ENCODE data around the gene DGAT2L6. TPM values are rescaled to one million over a fixed set of nuclear protein-coding genes. Genes with fewer than 3 reads are reported as not detected.
A peak's percentile ranks its signal among the peaks of the same experiment; 100 is the strongest.
"Not testable (repeated sequence)": the region's sequence is repeated elsewhere in the genome, so short reads cannot be mapped to it uniquely, and the experiment has no call there.

DGAT2L6 gene
- total RNA-seq, 1 experiment from 2014 or later, result not detected

GRCh38 chrX:70196961-70197720 lies 19.9 kb downstream of the DGAT2L6 start:
- DNase-seq (ENCODE audit: low spot score), result peak; percentile 52

DNA sequence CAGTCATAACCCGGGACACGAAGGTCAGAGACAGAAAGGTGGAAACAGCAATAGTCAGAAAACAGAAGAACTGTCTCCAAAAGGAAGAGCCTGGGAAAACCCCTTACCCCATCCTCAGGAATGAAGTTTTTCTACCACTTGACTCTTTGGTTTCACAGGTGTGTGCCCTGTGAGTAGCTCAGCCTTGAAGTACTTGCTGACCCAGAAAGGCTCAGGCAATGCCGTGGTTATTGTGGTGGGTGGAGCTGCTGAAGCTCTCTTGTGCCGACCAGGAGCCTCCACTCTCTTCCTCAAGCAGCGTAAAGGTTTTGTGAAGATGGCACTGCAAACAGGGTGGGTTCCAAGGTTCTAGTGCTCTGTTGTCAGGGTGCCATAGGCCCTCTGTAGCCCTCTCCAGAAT lies 24.4 kb downstream of the DGAT2L6 start:
- DNase-seq (ENCODE audit: low spot score), result no peak

- DNase-seq (ENCODE audit: low spot score), result no peak
These were observed 31.2 kb downstream of the DGAT2L6 start for GRCh38 chrX:70208479-70208878.

- DNase-seq (ENCODE audit: low spot score), result not testable (repeated sequence)
These were observed 32.3 kb downstream of the DGAT2L6 start for GRCh38 chrX:70209570-70209969.

DNA sequence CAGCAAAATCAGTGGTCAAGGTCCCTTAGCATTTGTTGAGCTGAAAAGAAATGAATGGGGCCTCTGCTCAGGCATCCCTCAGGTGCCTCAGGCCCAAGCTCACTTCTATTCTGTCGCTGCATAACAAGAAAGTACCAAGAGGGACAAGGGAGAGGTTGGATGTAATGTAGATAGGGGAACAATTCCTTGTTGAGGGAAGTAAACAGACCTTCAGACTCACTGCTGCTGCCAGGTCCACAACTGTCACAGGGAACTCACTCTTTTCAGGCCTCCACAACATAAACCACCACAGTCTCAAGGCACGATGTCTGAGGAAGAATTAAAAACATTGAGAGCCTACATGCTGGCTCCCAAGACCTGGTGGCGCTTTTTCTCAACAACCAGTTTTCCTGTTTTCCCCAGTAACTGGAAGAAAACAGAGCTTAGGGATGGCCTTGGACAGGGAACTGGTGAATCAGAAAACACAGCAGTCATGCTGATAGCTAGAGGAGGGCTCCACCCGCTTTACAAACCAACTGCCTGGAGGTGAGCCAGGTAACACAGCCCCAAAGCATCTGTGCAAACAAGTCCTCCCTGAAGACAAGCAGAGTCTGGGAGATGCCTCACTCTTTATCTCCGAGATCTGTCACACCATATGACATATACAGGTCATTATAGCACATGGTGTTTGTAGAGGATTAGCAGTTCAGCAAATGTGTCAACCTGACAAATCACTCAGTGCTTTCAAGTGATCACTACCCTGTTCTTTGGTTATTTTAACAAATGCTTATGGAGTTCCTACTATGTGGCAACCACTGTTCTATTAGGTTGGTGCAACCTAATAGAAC lies 42.9 kb downstream of the DGAT2L6 start:
- no peak for DNase-seq (ENCODE audit: low spot score)

DNA sequence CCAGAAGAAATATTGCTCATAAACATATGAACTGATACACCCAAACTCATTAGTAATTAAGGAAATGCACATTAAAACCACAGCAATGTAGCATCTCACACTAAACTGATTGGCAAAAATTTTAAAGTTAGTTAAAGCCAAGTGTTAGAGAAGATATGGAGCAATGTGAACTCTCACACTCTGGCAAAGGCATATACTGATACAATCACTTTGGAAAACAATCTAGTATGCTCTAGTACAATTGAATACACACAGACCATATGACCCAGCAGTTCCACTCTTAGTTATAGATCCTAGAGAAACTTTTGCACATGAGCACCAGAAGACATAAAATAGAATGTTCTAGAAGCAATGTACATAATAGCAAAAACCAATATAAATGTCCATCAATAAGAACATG lies 48.8 kb downstream of the DGAT2L6 start:
- DNase-seq (ENCODE audit: low spot score), result no peak

GRCh38 chrX:70226687-70227086 lies 49.4 kb downstream of the DGAT2L6 start:
- no peak for DNase-seq (ENCODE audit: low spot score)

DNA sequence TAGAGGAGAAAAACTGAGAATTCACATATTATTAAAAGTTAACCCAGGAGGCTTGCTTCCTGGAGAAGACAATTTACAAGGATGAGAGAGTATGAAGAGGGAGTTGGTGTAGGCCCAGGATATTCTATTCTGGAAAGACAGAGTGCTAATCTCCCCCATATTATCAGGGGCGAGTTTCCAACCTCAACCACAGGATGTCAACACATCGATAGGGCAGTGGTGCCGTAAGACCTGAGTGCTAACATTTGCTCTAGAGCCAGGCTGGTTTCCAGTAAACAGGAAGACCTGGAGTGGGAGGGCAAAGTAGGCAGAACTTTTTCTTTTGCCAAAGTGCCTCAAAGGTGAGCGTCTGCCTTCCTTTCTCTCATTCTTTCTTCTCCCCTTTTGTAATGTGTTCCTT lies 54.4 kb downstream of the DGAT2L6 start:
- DNase-seq (ENCODE audit: low spot score), result peak; percentile 25

DNA sequence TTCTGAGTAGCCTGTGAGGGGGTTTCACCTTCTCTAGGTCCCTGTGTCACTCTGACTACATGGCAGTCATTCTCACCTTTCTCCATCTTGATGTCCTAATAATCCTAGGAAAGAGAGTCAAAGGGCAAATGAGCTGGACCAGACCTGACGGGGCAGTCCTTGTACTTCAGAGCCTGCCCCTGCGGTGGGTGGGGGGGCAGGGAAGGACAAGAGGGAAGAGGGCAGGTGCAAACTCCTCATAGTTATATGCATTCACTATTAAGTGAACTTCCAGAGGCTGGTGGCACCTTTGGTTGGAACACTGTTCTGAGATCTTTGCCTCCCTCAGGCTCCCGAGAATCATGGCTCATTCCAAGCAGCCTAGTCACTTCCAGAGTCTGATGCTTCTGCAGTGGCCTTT lies 57.1 kb downstream of the DGAT2L6 start, which contains the start of gene AWAT1:
TSS of gene AWAT1 (plus strand) at position 301 of the 400 bp plus-strand sequence. CDS start at position 342, 41 bp downstream.
- DNase-seq (ENCODE audit: low spot score), result no peak

DNA sequence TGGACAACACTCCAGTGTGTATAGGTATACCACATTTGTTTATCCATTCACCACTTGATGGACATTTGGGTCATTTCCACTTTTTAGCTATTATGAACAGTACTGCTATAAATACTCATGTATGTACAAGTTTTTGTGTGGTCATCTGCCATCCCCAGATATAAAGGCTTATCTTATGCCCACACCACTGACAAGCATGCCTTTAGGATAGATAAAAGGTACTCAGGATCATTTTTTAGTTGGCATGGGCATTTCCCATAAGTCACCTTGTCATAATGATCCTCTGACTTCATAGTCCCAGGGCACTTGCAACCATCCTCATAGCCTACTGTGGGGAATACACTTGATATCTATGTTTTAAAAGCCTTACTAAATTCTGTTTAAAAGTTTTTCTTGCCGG lies 63.5 kb downstream of the DGAT2L6 start:
- DNase-seq (ENCODE audit: low spot score), result no peak

DNA sequence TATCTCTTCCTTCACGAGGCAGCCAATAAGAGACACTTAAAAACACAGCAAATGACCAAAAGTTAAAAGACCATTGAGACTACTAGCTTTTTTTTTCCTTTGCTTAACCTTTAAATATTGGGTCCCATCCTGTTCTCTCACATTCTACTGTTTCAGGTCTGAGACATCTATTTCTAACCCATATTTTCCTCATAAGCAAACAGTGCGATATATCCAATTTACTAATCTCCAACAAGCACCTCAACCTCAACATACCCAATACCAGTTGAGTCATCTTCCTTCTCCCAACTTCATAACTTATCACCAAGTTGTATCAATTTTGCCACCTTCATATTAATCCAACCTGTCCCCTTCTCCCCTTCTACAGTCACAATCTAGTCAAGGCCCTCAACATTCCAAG lies 64.2 kb downstream of the DGAT2L6 start:
- DNase-seq (ENCODE audit: low spot score), result no peak

DNA sequence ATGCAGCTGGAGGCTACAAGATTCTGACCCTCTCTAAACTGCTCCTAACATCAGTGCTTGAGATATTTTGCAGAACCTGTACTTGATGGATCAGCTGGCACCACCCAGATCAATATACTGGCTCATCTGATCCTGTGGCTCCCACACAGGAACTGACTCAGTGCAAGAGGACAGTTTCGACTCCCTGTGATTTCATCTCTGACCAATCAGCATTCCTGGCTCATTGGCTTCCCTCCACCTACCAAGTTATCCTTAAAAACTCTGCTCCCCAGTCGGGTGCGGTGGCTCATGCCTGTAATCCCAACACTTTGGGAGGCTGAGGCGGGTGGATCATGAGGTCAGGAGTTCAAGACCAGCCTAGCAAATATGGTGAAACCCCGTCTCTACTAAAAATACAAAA lies 66.3 kb downstream of the DGAT2L6 start:
- not testable (repeated sequence) for DNase-seq (ENCODE audit: low spot score)

DNA sequence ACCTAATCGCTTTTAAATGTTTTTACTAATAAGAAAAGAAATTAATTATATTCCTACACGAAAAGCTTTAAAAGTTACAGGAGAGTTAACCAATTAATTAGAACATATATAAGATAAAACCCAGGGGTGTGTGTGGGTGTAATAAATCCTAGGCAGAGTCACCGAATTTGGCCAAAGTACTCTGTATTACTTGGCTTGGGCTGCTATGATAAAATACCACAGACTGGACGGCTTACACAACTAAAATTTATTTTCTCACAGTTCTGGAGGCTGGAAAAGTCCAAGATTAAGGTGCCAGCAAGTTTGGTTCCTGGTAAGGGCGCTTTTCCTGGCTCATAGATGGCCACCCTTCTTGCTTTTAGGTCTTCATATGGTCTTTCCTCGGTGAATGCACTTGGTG lies 67.6 kb downstream of the DGAT2L6 start:
- DNase-seq (ENCODE audit: low spot score), result no peak

- no peak for DNase-seq (ENCODE audit: low spot score)
These were observed 70.0 kb downstream of the DGAT2L6 start for GRCh38 chrX:70247252-70247651.

DNA sequence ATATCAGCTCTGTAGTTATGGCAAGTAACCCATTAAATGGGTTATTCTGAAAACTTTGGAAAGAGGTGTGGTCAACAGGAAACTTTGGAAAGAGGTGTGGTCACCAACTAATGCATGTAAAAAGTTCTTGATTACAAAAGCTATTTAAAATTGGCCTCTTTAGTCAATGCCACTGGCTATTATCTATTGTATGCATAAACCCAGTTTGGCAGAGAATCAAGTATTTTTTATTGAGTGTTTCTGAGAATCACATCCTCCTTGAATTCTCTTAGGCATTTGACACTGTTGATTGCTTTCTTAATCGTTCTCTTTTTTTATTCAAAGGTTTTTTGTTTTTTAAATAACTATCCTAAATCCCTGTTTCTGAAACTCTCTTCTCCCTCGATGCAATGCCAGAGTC lies 75.2 kb downstream of the DGAT2L6 start:
- no peak for DNase-seq (ENCODE audit: low spot score)

- DNase-seq (ENCODE audit: low spot score), result no peak
These were observed 76.2 kb downstream of the DGAT2L6 start for GRCh38 chrX:70253377-70254062.

DNA sequence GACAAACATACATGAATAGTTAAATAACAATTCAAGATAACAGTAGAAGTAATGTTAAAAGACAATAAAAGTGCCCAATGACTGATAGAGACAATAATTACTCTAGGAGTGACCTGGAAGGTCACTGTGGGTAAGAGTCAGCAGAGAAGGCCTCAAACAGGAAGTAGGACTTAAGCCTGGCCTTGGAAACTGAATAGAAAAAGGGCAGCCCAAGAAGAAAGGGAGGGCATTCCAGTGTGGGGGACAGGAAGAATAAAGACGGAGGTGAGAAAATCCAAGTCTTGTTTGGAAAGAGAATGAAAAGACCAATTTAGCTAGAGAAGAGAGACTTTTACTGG lies 76.7 kb downstream of the DGAT2L6 start:
- no peak for DNase-seq (ENCODE audit: low spot score)

DNA sequence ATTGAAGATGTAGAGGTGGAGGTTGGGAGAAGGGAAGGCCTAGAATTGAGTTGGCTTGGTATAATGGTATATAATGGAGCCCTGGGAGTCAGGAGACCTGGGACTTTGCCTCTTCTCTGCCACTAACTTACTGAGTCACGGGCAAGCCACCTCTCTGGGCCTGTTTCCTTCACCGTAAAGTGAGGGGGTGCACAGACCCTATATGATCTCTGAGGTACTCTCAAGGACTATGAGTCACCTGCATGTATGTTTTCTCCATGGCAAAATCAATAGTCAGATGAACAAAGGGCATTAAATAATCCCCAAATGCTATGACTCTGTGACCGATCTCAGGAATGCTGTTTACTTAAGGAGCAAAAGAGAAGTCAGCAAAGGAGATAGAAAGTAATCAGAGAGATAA lies 77.6 kb downstream of the DGAT2L6 start:
- no peak for DNase-seq (ENCODE audit: low spot score)
